Measurements from ENCODE around the gene GMDS.

GMDS gene

DNA sequence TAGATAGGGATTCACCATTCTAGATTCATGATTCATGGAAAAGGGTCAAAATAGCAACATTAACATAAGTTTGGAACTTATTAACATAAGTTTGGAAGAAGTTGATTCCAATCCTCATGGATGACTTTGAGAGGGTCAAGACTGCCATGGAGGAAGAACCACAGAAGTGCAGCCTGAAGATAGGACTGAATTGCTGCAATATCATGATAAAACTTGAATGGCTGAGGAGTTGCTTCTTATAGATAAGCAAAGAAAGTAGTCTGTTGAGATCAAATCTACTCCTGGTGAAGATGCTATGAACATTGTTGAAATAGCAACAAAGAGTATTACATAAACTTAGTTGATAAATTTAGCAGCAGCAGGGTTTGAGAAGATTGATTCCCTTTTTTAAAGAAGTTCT, 62.2 kb downstream of the GMDS start:
- Histone ChIP-seq H3K79me2 (ENCODE audit: low read length) (no peaks in the 10 kb centered on the region), H3K27me3 (ENCODE audit: low read depth, low read length) (peaks cover 14% of the 10 kb centered on the region; the same call in 1 of the 2 replicates), H3K9me3 (ENCODE audit: insufficient read depth, low read length) (no peaks in the 10 kb centered on the region), H3K9ac (ENCODE audit: low read length) (no peak overlapping the region), H4K20me1 (ENCODE audit: insufficient read depth, low read length) (peaks cover 19% of the 10 kb centered on the region), H3K4me3 (ENCODE audit: low read length) (no peak overlapping the region), H3K4me1 (ENCODE audit: low read length) (peaks cover 12% of the 10 kb centered on the region), H3K27ac (ENCODE audit: low read length) (no peak overlapping the region), H3K4me2 (ENCODE audit: low read length) (no peak overlapping the region), H2AFZ (ENCODE audit: low read depth, low read length) (no peak overlapping the region), H3K36me3 (replicated peaks; ENCODE audit: low read depth, low read length) (no peaks in the 10 kb centered on the region)
- TF ChIP-seq, protein P1, sequence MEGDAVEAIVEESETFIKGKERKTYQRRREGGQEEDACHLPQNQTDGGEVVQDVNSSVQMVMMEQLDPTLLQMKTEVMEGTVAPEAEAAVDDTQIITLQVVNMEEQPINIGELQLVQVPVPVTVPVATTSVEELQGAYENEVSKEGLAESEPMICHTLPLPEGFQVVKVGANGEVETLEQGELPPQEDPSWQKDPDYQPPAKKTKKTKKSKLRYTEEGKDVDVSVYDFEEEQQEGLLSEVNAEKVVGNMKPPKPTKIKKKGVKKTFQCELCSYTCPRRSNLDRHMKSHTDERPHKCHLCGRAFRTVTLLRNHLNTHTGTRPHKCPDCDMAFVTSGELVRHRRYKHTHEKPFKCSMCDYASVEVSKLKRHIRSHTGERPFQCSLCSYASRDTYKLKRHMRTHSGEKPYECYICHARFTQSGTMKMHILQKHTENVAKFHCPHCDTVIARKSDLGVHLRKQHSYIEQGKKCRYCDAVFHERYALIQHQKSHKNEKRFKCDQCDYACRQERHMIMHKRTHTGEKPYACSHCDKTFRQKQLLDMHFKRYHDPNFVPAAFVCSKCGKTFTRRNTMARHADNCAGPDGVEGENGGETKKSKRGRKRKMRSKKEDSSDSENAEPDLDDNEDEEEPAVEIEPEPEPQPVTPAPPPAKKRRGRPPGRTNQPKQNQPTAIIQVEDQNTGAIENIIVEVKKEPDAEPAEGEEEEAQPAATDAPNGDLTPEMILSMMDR (IDR thresholded peaks at IDR 0.05; ENCODE audit: low read depth, low read length): no peak
- no peak for TF ChIP-seq EZH2phosphoT487 (IDR thresholded peaks at IDR 0.05; ENCODE audit: low read depth)

DNA sequence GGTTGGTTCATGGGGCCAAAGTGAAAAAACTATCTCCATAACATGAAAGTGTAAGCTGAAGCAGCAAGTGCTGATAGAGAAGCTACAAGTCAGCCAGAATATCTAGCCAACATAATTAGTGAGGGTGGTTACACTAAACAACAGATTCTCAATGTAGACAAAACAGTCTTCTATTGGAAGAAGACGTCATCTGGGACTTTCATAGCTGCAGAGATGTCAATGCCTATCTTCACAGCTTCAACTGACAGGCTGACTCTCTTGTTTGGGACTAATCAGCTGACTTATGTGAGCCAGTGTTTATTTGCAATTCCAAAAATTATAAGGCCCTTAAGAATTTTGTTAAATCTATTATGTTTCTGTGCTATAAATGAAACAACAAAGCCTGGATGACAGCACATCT, 63.2 kb downstream of the GMDS start:
- H3K27ac ChIP-seq (ENCODE audit: low read length): no peak overlapping the region
- no peak overlapping the region for H3K4me3 ChIP-seq (ENCODE audit: low read length)
- no peaks in the 10 kb centered on the region for H3K9me3 ChIP-seq (ENCODE audit: insufficient read depth, low read length)
- H3K27me3 ChIP-seq (ENCODE audit: low read depth, low read length): peaks cover 5% of the 10 kb centered on the region; the same call in 1 of the 2 replicates
- H4K20me1 ChIP-seq (ENCODE audit: insufficient read depth, low read length): peaks cover 15% of the 10 kb centered on the region
- peaks cover 12% of the 10 kb centered on the region for H3K4me1 ChIP-seq (ENCODE audit: low read length)
- TF ChIP-seq, protein P1 (IDR thresholded peaks at IDR 0.05; ENCODE audit: low read depth, low read length): no peak
- no peak for TF ChIP-seq EZH2phosphoT487 (IDR thresholded peaks at IDR 0.05; ENCODE audit: low read depth)
- H3K36me3 ChIP-seq (replicated peaks; ENCODE audit: low read depth, low read length): no peaks in the 10 kb centered on the region
- H3K79me2 ChIP-seq (ENCODE audit: low read length): no peaks in the 10 kb centered on the region
- no peak overlapping the region for H2AFZ ChIP-seq (ENCODE audit: low read depth, low read length)
- no peak overlapping the region for H3K4me2 ChIP-seq (ENCODE audit: low read length)
- no peak overlapping the region for H3K9ac ChIP-seq (ENCODE audit: low read length)

DNA sequence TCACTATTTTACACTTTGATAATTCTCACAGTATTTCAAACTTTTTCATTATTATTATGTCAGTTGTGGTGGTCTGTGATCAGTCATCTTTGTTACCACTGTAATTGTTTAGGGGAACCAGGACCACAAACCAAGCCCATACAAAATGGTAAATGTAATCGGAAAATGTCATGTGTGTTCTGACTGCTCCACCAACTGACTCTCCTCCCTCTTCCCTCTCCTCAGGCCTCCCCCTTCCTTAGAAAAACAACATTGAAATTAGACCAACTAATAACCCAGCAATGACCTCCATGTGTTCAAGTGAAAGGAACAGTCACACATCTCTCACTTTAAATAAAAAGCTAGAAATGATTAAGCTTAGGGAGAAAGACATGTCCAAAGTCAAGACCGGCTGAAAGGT, 63.8 kb downstream of the GMDS start:
- H3K27ac ChIP-seq (ENCODE audit: low read length): no peak overlapping the region
- H3K27me3 ChIP-seq (ENCODE audit: low read depth, low read length): no peaks in the 10 kb centered on the region
- no peak overlapping the region for H2AFZ ChIP-seq (ENCODE audit: low read depth, low read length)
- no peak overlapping the region for H3K4me2 ChIP-seq (ENCODE audit: low read length)
- TF ChIP-seq EZH2phosphoT487 (IDR thresholded peaks at IDR 0.05; ENCODE audit: low read depth): no peak
- TF ChIP-seq, protein P1 (IDR thresholded peaks at IDR 0.05; ENCODE audit: low read depth, low read length): no peak
- no peaks in the 10 kb centered on the region for H3K9me3 ChIP-seq (ENCODE audit: insufficient read depth, low read length)
- no peaks in the 10 kb centered on the region for H3K36me3 ChIP-seq (replicated peaks; ENCODE audit: low read depth, low read length)
- no peak overlapping the region for H3K9ac ChIP-seq (ENCODE audit: low read length)
- H3K79me2 ChIP-seq (ENCODE audit: low read length): no peaks in the 10 kb centered on the region
- H3K4me1 ChIP-seq (ENCODE audit: low read length): peaks cover 6% of the 10 kb centered on the region
- no peak overlapping the region for H3K4me3 ChIP-seq (ENCODE audit: low read length)
- H4K20me1 ChIP-seq (ENCODE audit: insufficient read depth, low read length): peaks cover 9% of the 10 kb centered on the region

DNA sequence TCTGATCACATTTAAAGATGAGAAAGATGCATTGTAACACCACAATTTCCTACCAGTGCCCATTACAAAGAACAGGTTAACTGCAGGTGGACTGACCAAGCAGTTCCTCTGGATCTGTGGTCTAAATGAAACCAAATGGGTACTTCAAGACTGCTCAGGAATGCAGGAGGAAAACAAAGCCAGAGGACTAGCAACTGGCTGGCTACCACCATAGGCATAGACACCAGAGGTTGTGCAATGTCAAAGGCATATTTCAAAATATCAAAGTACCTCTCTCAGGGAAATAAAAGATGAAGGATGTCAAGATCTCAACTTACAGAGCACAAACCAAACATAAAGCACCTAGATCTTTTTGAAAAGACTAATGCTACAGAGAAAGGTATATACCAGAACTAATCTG, 65.5 kb downstream of the GMDS start:
- Histone ChIP-seq H2AFZ (ENCODE audit: low read depth, low read length) (no peak overlapping the region), H3K4me2 (ENCODE audit: low read length) (no peak overlapping the region), H3K36me3 (replicated peaks; ENCODE audit: low read depth, low read length) (no peaks in the 10 kb centered on the region), H3K9me3 (ENCODE audit: insufficient read depth, low read length) (no peaks in the 10 kb centered on the region), H3K4me3 (ENCODE audit: low read length) (no peak overlapping the region), H3K9ac (ENCODE audit: low read length) (no peak overlapping the region), H3K27ac (ENCODE audit: low read length) (no peak overlapping the region), H3K27me3 (ENCODE audit: low read depth, low read length) (no peaks in the 10 kb centered on the region), H3K4me1 (ENCODE audit: low read length) (no peaks in the 10 kb centered on the region), H4K20me1 (ENCODE audit: insufficient read depth, low read length) (peaks cover 2% of the 10 kb centered on the region; the same call in 1 of the 2 replicates), H3K79me2 (ENCODE audit: low read length) (no peaks in the 10 kb centered on the region)
- TF ChIP-seq EZH2phosphoT487 (IDR thresholded peaks at IDR 0.05; ENCODE audit: low read depth): no peak
- TF ChIP-seq, protein P1 (IDR thresholded peaks at IDR 0.05; ENCODE audit: low read depth, low read length): no peak

Data from OCI-LY3 (cell line).